ENCODE results near the gene SLMAP.

DNA sequence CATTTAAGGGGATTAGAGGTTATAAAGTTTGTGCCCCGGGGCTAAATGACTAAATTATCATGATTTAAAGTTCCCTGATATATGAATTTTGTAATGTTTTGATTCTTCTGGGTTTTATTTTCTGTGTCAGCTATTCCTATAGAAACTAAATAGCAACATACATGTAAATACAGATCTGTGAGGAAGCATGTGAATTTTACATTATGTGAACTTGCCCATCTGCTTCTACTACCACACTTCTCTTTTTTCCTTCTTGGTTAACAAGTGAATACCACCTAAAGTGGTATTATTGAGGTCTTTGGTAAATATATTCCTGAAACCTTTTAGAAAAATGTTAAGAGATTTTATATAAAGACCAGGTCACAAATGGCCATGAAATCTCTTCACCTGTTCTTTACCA, 29.3 kb downstream of the SLMAP start:
- TF ChIP-seq EZH2 (optimal IDR thresholded peaks at IDR 0.05; ENCODE audit: low read depth, low read length): no peak
- TF ChIP-seq, protein P1, sequence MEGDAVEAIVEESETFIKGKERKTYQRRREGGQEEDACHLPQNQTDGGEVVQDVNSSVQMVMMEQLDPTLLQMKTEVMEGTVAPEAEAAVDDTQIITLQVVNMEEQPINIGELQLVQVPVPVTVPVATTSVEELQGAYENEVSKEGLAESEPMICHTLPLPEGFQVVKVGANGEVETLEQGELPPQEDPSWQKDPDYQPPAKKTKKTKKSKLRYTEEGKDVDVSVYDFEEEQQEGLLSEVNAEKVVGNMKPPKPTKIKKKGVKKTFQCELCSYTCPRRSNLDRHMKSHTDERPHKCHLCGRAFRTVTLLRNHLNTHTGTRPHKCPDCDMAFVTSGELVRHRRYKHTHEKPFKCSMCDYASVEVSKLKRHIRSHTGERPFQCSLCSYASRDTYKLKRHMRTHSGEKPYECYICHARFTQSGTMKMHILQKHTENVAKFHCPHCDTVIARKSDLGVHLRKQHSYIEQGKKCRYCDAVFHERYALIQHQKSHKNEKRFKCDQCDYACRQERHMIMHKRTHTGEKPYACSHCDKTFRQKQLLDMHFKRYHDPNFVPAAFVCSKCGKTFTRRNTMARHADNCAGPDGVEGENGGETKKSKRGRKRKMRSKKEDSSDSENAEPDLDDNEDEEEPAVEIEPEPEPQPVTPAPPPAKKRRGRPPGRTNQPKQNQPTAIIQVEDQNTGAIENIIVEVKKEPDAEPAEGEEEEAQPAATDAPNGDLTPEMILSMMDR (IDR thresholded peaks at IDR 0.05; ENCODE audit: low read length): no peak

Measured in MM.1S (cell line).